BLaER1 (cell line): ENCODE results near the gene PCLO.

ENCODE experiments used
- H3K27ac ChIP-seq: shearing (Covaris generic); formaldehyde crosslinking; 2 replicates; pipeline ENCODE4 v1.8.1; 2022
- H3K27me3 ChIP-seq: shearing (Covaris generic); formaldehyde crosslinking; 2 replicates; pipeline ENCODE4 v1.8.1; 2022
- H3K36me3 ChIP-seq: shearing (Covaris generic); formaldehyde crosslinking; 2 replicates; pipeline ENCODE4 v1.8.1; 2022
- H3K4me1 ChIP-seq: shearing (Covaris generic); formaldehyde crosslinking; 2 replicates; pipeline ENCODE4 v1.8.1; 2022
- H3K4me2 ChIP-seq: shearing (Covaris generic); formaldehyde crosslinking; 2 replicates; pipeline ENCODE4 v1.8.1; 2022
- H3K4me3 ChIP-seq: shearing (Covaris generic); formaldehyde crosslinking; 2 replicates; pipeline ENCODE4 v1.8.1; 2022
- H3K9ac ChIP-seq: shearing (Covaris generic); formaldehyde crosslinking; 2 replicates; pipeline ENCODE4 v1.8.1; 2022
- H3K9me3 ChIP-seq: shearing (Covaris generic); formaldehyde crosslinking; 2 replicates; pipeline ENCODE4 v1.8.1; 2022
- H4K20me1 ChIP-seq: shearing (Covaris generic); formaldehyde crosslinking; 2 replicates; pipeline ENCODE4 v1.8.1; 2022
- Cebpa-rat ChIP-seq: shearing (Covaris generic); IDR thresholded peaks from 2 replicates; pipeline ENCODE4 v1.8.1; 2022

The PCLO gene

GRCh38 chr7:83021032-83021431, 141.7 kb downstream of the PCLO start:
- Histone ChIP-seq H3K27ac (no peak overlapping the region), H3K36me3 (no peaks in the 10 kb centered on the region), H3K4me1 (no peaks in the 10 kb centered on the region), H3K27me3 (no peaks in the 10 kb centered on the region), H4K20me1 (no peaks in the 10 kb centered on the region), H3K4me3 (no peak overlapping the region), H3K9me3 (no peaks in the 10 kb centered on the region), H3K4me2 (no peak overlapping the region), H3K9ac (no peak overlapping the region)
- TF ChIP-seq Cebpa-rat, result no peak

GRCh38 chr7:83020161-83020560, 142.5 kb downstream of the PCLO start:
- no peak overlapping the region for H3K9ac ChIP-seq
- no peaks in the 10 kb centered on the region for H3K4me1 ChIP-seq
- TF ChIP-seq Cebpa-rat, result no peak
- no peaks in the 10 kb centered on the region for H3K36me3 ChIP-seq
- no peaks in the 10 kb centered on the region for H3K9me3 ChIP-seq
- H3K4me3 ChIP-seq, result no peak overlapping the region
- H3K27ac ChIP-seq, result no peak overlapping the region
- H3K4me2 ChIP-seq, result no peak overlapping the region
- H4K20me1 ChIP-seq, result no peaks in the 10 kb centered on the region
- no peaks in the 10 kb centered on the region for H3K27me3 ChIP-seq

DNA sequence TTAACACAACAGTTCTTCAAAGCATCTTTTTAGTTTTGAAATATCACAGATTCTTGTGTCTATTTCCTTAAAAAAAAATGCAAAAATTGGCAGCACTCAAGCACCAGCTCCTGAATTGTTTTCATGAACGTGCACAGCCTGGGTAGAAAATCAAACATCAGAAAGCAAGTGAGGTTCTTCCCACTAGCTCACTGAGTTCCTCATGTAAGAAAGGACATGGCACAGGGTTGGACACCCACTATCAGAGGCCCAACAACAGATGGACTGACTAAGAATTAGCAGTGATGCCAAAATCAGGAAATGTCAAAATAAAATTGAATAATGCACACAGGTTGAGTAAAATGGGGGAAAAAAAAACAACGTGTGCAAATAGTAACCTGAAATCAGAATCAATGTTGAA, 146.8 kb downstream of the PCLO start:
- Histone ChIP-seq H3K4me1 (no peaks in the 10 kb centered on the region), H3K4me3 (no peak overlapping the region), H3K9ac (no peak overlapping the region), H4K20me1 (no peaks in the 10 kb centered on the region), H3K4me2 (no peak overlapping the region), H3K9me3 (no peaks in the 10 kb centered on the region), H3K27me3 (no peaks in the 10 kb centered on the region), H3K36me3 (no peaks in the 10 kb centered on the region), H3K27ac (no peak overlapping the region)
- no peak for TF ChIP-seq Cebpa-rat

DNA sequence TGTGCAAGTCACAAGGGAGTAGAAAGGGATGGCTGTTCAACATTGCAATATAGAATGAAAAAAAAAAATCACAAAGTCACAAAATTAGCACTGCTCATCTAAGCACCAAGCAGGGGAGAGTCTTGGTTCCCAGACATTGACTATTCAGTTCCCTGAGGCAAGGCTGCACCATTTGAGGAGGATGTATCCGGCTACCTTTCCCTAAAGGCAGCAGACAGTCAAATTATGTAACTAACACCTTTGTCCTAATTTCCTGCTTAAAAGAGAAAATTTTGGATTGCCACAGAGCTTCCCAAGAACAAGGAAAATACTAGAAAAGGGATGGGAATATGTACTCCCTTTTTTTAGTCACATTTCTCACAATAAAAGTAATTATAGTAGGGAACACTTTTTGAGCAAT, 148.1 kb downstream of the PCLO start:
- no peaks in the 10 kb centered on the region for H3K4me1 ChIP-seq
- no peak overlapping the region for H3K4me2 ChIP-seq
- no peaks in the 10 kb centered on the region for H3K36me3 ChIP-seq
- no peaks in the 10 kb centered on the region for H3K9me3 ChIP-seq
- no peaks in the 10 kb centered on the region for H3K27me3 ChIP-seq
- no peak for TF ChIP-seq Cebpa-rat
- H3K4me3 ChIP-seq, result no peak overlapping the region
- no peak overlapping the region for H3K9ac ChIP-seq
- no peak overlapping the region for H3K27ac ChIP-seq
- H4K20me1 ChIP-seq, result no peaks in the 10 kb centered on the region

DNA sequence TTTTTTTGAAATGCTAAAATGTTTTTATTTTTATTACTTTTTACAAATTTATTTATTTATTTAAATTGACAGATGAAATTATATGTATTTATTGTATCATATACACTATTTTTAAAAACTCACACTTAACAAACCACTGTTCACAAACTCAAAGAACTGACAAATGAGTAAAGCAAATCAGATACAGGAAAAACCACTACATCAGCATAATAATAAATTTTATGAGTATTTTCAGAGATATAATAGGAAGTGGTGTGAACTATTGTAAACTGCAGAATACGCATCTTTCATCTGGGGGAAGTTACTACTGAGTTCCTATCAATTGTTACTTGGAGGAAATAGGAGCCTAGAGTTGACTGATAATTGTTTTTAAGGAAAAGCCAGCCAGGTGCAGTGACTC, 150.7 kb downstream of the PCLO start:
- no peak for TF ChIP-seq Cebpa-rat

GRCh38 chr7:83005410-83005809, 157.3 kb downstream of the PCLO start:
- no peak overlapping the region for H3K9ac ChIP-seq
- no peak overlapping the region for H3K27ac ChIP-seq
- no peak overlapping the region for H3K4me3 ChIP-seq
- H3K36me3 ChIP-seq, result no peaks in the 10 kb centered on the region
- H3K4me1 ChIP-seq, result no peaks in the 10 kb centered on the region
- no peaks in the 10 kb centered on the region for H3K27me3 ChIP-seq
- no peak for TF ChIP-seq Cebpa-rat
- no peak overlapping the region for H3K4me2 ChIP-seq
- H3K9me3 ChIP-seq, result no peaks in the 10 kb centered on the region
- H4K20me1 ChIP-seq, result no peaks in the 10 kb centered on the region

More for the DNA sequence above, 150.7 kb downstream of the PCLO start:
- no peak overlapping the region for H3K4me2 ChIP-seq
- H3K4me3 ChIP-seq, result no peak overlapping the region
- H3K4me1 ChIP-seq, result no peaks in the 10 kb centered on the region
- H3K27ac ChIP-seq, result no peak overlapping the region
- H3K9ac ChIP-seq, result no peak overlapping the region
- H3K27me3 ChIP-seq, result no peaks in the 10 kb centered on the region
- H4K20me1 ChIP-seq, result no peaks in the 10 kb centered on the region
- no peaks in the 10 kb centered on the region for H3K36me3 ChIP-seq
- H3K9me3 ChIP-seq, result no peaks in the 10 kb centered on the region

DNA sequence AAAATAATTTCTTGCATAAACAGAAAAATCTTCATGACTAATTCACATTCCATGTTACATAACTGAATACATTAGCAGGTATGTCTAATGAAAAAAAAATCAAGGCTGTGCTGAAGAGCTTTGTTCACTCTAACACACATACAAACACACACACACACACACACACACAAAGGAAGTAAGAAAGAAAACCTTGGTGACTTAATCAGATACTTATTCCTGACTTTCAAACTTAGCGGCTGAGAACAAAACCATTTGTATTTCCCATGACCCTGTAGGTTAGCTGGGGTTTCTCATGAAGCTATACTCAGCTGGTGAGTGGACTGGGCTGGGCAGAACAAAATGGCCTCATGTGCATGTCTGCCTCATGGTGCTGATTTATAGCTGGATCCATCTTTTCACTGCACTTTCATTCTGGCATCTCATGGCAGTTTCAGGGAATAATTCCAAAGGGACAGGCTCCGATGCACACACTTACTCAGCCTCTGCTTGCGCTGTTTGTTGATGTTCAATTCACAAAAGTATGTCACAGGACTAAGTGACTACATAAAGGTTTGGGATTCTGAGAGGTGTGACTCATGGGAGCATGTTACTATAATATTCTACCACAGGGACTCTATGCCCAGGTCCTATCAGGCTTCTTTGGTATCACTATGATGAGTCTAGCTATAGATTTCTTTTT, 161.2 kb downstream of the PCLO start:
- H3K4me3 ChIP-seq, result no peak overlapping the region
- H3K4me1 ChIP-seq, result no peaks in the 10 kb centered on the region
- H3K4me2 ChIP-seq, result no peak overlapping the region
- no peak overlapping the region for H3K27ac ChIP-seq
- TF ChIP-seq Cebpa-rat, result no peak
- no peak overlapping the region for H3K9ac ChIP-seq
- no peaks in the 10 kb centered on the region for H3K27me3 ChIP-seq
- H4K20me1 ChIP-seq, result no peaks in the 10 kb centered on the region
- no peaks in the 10 kb centered on the region for H3K9me3 ChIP-seq
- H3K36me3 ChIP-seq, result no peaks in the 10 kb centered on the region

GRCh38 chr7:82998436-82998835, 164.2 kb downstream of the PCLO start:
- Histone ChIP-seq H3K4me3 (no peak overlapping the region), H3K9me3 (no peaks in the 10 kb centered on the region), H3K9ac (no peak overlapping the region), H3K36me3 (no peaks in the 10 kb centered on the region), H3K27ac (no peak overlapping the region), H4K20me1 (no peaks in the 10 kb centered on the region), H3K27me3 (no peaks in the 10 kb centered on the region), H3K4me2 (no peak overlapping the region), H3K4me1 (no peaks in the 10 kb centered on the region)
- TF ChIP-seq Cebpa-rat, result no peak

DNA sequence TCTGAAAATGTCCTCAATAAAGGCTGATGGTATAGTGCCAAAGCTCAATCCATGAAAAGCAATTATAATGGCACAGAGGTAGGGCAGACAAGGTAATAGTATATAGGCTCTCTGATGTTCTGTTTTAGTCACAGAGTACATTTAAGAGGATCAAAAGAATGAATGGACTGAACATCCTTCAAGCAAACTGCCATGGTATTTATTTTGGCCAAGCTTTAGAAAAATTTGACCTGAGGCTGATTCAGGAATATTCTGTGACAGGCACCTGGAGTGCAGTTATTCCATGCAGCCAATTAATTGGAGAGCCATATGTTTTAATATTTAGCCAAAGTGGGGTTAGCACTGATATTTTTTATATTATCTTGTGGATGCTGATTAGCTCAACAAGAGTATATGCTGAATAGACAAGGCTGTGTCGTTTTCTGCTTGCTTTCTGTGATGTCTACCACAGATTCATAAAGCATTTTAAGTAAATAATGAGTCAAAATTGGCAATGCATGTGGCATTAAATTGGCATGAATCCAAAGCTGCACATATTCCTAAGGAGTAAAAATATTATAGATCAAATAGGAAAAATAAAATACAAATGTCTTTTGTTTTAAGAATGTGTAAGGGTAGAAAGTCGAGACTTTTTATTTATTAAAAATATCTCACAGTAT, 177.4 kb downstream of the PCLO start:
- no peak overlapping the region for H3K9ac ChIP-seq
- H3K27ac ChIP-seq, result no peak overlapping the region
- H3K4me3 ChIP-seq, result no peak overlapping the region
- no peaks in the 10 kb centered on the region for H3K4me1 ChIP-seq
- H3K9me3 ChIP-seq, result no peaks in the 10 kb centered on the region
- no peak overlapping the region for H3K4me2 ChIP-seq
- H3K36me3 ChIP-seq, result no peaks in the 10 kb centered on the region
- H4K20me1 ChIP-seq, result no peaks in the 10 kb centered on the region
- no peak for TF ChIP-seq Cebpa-rat
- H3K27me3 ChIP-seq, result no peaks in the 10 kb centered on the region

- no peaks in the 10 kb centered on the region for H3K9me3 ChIP-seq
Observed at GRCh38 chr7:82980130-82980788, 182.4 kb downstream of the PCLO start.

More at GRCh38 chr7:82980130-82980788, 182.4 kb downstream of the PCLO start:
- Histone ChIP-seq H3K27ac (no peak overlapping the region), H3K27me3 (no peaks in the 10 kb centered on the region), H3K4me1 (no peaks in the 10 kb centered on the region), H3K9ac (no peak overlapping the region), H4K20me1 (no peaks in the 10 kb centered on the region), H3K4me3 (no peak overlapping the region), H3K4me2 (no peak overlapping the region), H3K36me3 (no peaks in the 10 kb centered on the region)
- TF ChIP-seq Cebpa-rat, result no peak
